ENCODE data around the gene LHX8. TPM values are rescaled to one million over a fixed set of nuclear protein-coding genes. Genes with fewer than 3 reads are reported as not detected.

LHX8 gene
- total and polyA plus RNA-seq, 2 of the 13 experiments (the other 11 are each of a cell fraction or from before 2014, with no cell fraction given) = not detected

DNA sequence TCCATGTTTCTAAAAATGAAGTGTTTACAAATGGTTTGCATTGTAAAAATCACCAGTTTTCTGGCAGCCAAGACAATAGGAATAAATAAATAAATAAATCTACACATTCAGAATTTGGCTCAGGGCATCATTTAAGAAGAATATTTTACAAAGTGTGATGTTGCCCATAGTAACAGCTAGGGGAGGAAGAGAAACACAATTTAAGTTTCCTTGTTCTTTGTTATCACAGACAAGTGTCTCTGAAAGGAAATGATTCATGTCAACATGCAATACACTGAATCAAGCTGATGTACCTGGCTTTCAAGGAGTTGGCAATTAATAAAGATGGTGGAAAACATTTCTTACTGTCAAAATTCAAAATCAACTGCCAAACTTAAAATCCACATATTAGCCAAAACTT is 74.7 kb downstream of the LHX8 start:
- Histone ChIP-seq H3K27me3 (ENCODE audit: control insufficient read depth in 1 of 2, insufficient read depth in 2 of 2, low read length in 2 of 2) (no peaks in the 10 kb centered on the region), H3K4me3 (replicated peaks in 1 of 3; ENCODE audit: insufficient read depth in 1 of 3, low read depth in 2 of 3, low read length in 3 of 3) (no peak overlapping the region), H3K36me3 (replicated peaks in 1 of 2; ENCODE audit: control insufficient read depth in 1 of 2, insufficient read depth in 2 of 2, low read length in 2 of 2) (no peaks in the 10 kb centered on the region), H3K4me2 (ENCODE audit: low read depth, low read length) (no peak overlapping the region), H3K9me3 (ENCODE audit: low read length) (no peaks in the 10 kb centered on the region), H3K79me2 (ENCODE audit: insufficient read depth, low read length) (no peaks in the 10 kb centered on the region), H2AFZ (ENCODE audit: low read length) (no peak overlapping the region), H4K20me1 (ENCODE audit: insufficient read depth, low read length) (no peaks in the 10 kb centered on the region), H3K4me1 (ENCODE audit: insufficient read depth, low read length) (no peaks in the 10 kb centered on the region), H3K9ac (ENCODE audit: insufficient read depth, low read depth, low read length) (no peak overlapping the region), H3K27ac (ENCODE audit: extremely low read length, insufficient read depth, low read length) (no peak overlapping the region)
- BruUV-seq (replicated peaks) = no TSS peak
- ChIA-PET POLR2A (no interaction called here), CTCF (ENCODE audit: low intra/inter-chr PET ratio, low total read pairs) (no interaction called here)
- ATAC-seq (no peak), DNase-seq (ENCODE audit: low spot score) (no peak), FAIRE-seq (no peak)
- TF ChIP-seq, protein P1, sequence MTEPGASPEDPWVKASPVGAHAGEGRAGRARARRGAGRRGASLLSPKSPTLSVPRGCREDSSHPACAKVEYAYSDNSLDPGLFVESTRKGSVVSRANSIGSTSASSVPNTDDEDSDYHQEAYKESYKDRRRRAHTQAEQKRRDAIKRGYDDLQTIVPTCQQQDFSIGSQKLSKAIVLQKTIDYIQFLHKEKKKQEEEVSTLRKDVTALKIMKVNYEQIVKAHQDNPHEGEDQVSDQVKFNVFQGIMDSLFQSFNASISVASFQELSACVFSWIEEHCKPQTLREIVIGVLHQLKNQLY (CRISPR knock-in tag; IDR thresholded peaks at IDR 0.05) = no peak
- TF ChIP-seq ZNF335 (CRISPR knock-in tag; IDR thresholded peaks at IDR 0.05) (no peak), CEBPB (IDR thresholded peaks at IDR 0.05; ENCODE audit: borderline replicate concordance, low read depth, low read length) (no peak), ZNF333 (CRISPR knock-in tag; IDR thresholded peaks at IDR 0.05; ENCODE audit: borderline replicate concordance) (no peak), MYNN (CRISPR knock-in tag; IDR thresholded peaks at IDR 0.05; ENCODE audit: low read depth) (no peak), ZNF780A (CRISPR knock-in tag; IDR thresholded peaks at IDR 0.05) (no peak), ZNF841 (CRISPR knock-in tag; IDR thresholded peaks at IDR 0.05; ENCODE audit: borderline replicate concordance) (no peak), CENPT (CRISPR knock-in tag; IDR thresholded peaks at IDR 0.05; ENCODE audit: low read depth) (no peak)
- TF ChIP-seq, protein P2, sequence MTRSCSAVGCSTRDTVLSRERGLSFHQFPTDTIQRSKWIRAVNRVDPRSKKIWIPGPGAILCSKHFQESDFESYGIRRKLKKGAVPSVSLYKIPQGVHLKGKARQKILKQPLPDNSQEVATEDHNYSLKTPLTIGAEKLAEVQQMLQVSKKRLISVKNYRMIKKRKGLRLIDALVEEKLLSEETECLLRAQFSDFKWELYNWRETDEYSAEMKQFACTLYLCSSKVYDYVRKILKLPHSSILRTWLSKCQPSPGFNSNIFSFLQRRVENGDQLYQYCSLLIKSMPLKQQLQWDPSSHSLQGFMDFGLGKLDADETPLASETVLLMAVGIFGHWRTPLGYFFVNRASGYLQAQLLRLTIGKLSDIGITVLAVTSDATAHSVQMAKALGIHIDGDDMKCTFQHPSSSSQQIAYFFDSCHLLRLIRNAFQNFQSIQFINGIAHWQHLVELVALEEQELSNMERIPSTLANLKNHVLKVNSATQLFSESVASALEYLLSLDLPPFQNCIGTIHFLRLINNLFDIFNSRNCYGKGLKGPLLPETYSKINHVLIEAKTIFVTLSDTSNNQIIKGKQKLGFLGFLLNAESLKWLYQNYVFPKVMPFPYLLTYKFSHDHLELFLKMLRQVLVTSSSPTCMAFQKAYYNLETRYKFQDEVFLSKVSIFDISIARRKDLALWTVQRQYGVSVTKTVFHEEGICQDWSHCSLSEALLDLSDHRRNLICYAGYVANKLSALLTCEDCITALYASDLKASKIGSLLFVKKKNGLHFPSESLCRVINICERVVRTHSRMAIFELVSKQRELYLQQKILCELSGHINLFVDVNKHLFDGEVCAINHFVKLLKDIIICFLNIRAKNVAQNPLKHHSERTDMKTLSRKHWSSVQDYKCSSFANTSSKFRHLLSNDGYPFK (CRISPR knock-in tag; IDR thresholded peaks at IDR 0.05; ENCODE audit: borderline replicate concordance) = no peak
- TF ChIP-seq, protein P3, sequence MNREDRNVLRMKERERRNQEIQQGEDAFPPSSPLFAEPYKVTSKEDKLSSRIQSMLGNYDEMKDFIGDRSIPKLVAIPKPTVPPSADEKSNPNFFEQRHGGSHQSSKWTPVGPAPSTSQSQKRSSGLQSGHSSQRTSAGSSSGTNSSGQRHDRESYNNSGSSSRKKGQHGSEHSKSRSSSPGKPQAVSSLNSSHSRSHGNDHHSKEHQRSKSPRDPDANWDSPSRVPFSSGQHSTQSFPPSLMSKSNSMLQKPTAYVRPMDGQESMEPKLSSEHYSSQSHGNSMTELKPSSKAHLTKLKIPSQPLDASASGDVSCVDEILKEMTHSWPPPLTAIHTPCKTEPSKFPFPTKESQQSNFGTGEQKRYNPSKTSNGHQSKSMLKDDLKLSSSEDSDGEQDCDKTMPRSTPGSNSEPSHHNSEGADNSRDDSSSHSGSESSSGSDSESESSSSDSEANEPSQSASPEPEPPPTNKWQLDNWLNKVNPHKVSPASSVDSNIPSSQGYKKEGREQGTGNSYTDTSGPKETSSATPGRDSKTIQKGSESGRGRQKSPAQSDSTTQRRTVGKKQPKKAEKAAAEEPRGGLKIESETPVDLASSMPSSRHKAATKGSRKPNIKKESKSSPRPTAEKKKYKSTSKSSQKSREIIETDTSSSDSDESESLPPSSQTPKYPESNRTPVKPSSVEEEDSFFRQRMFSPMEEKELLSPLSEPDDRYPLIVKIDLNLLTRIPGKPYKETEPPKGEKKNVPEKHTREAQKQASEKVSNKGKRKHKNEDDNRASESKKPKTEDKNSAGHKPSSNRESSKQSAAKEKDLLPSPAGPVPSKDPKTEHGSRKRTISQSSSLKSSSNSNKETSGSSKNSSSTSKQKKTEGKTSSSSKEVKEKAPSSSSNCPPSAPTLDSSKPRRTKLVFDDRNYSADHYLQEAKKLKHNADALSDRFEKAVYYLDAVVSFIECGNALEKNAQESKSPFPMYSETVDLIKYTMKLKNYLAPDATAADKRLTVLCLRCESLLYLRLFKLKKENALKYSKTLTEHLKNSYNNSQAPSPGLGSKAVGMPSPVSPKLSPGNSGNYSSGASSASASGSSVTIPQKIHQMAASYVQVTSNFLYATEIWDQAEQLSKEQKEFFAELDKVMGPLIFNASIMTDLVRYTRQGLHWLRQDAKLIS (CRISPR knock-in tag; IDR thresholded peaks at IDR 0.05) = no peak
- intact Hi-C loops (cut with micrococcal nuclease; ENCODE audit: unreplicated experiment) = loop anchor here (10.0 kb wide), 1 partner anchor 264 kb away; no protein-coding TSS in a partner anchor
- in situ Hi-C loops (cut with HindIII; ENCODE audit: extremely low pct_ligation_motif_present, low pct_unique_long_range_greater_than_20kb) = loop anchor here (5.0 kb wide), 1 partner anchor 437 kb away; no protein-coding TSS in a partner anchor

Data from HepG2 (cell line).